HG03095 (cell line): ENCODE results near the gene LHFPL2.
"Not testable (repeated sequence)": the region's sequence is repeated elsewhere in the genome, so short reads cannot be mapped to it uniquely, and the experiment has no call there.

ENCODE experiments used
- ATAC-seq: cut with Tn5 transposase; IDR thresholded peaks from one replicate; pipeline ENCODE4 v1.9.1; 2021; ENCODE audit warnings: moderate library complexity; ENCODE audit not compliant: unreplicated experiment

The LHFPL2 gene

GRCh38 chr5:78624011-78624541, 24.5 kb downstream of the LHFPL2 start:
- no peak for ATAC-seq

GRCh38 chr5:78622302-78622971, 26.1 kb downstream of the LHFPL2 start:
- ATAC-seq, result no peak

- no peak for ATAC-seq
Measured at GRCh38 chr5:78621291-78621738, 27.3 kb downstream of the LHFPL2 start.

- not testable (repeated sequence) for ATAC-seq
Measured at GRCh38 chr5:78620119-78620518, 28.5 kb downstream of the LHFPL2 start.

- no peak for ATAC-seq
Measured at GRCh38 chr5:78618303-78618702, 30.3 kb downstream of the LHFPL2 start.

- no peak for ATAC-seq
Measured at GRCh38 chr5:78615697-78616096, 32.9 kb downstream of the LHFPL2 start.

- no peak for ATAC-seq
Measured at GRCh38 chr5:78614816-78615215, 33.8 kb downstream of the LHFPL2 start.

- no peak for ATAC-seq
Measured at GRCh38 chr5:78613756-78614155, 34.8 kb downstream of the LHFPL2 start.

GRCh38 chr5:78613151-78613533, 35.4 kb downstream of the LHFPL2 start:
- ATAC-seq, result no peak

- ATAC-seq, result no peak
Measured at GRCh38 chr5:78612227-78613150, 36.1 kb downstream of the LHFPL2 start.

GRCh38 chr5:78611126-78611605, 37.4 kb downstream of the LHFPL2 start:
- ATAC-seq, result no peak

- no peak for ATAC-seq
Measured at GRCh38 chr5:78610636-78611035, 37.9 kb downstream of the LHFPL2 start.

- no peak for ATAC-seq
Measured at GRCh38 chr5:78610163-78610583, 38.4 kb downstream of the LHFPL2 start.

- ATAC-seq, result no peak
Measured at GRCh38 chr5:78607864-78608263, 40.7 kb downstream of the LHFPL2 start.

GRCh38 chr5:78606241-78606640, 42.3 kb downstream of the LHFPL2 start:
- ATAC-seq, result no peak

GRCh38 chr5:78605611-78606010, 43.0 kb downstream of the LHFPL2 start:
- ATAC-seq, result no peak

GRCh38 chr5:78604689-78605285, 43.8 kb downstream of the LHFPL2 start:
- ATAC-seq, result no peak

- ATAC-seq, result no peak
Measured at GRCh38 chr5:78603636-78604175, 44.9 kb downstream of the LHFPL2 start.

- ATAC-seq, result no peak
Measured at GRCh38 chr5:78602400-78602799, 46.2 kb downstream of the LHFPL2 start.

- no peak for ATAC-seq
Measured at GRCh38 chr5:78601559-78602314, 46.8 kb downstream of the LHFPL2 start.
